Cardiac muscle cell (in vitro differentiated cells and primary cell): ENCODE measurements around the gene SH3BGRL2. TPM values are rescaled to one million over a fixed set of nuclear protein-coding genes. Genes with fewer than 3 reads are reported as not detected.

Source experiments
- DNase-seq, 2 donors: peaks; one replicate each; pipeline versions ENCODE4 v3.0.0 to v3.0.0-alpha.2; 2010 to 2017; ENCODE audit warnings: low read depth in 1 of 2, low spot score in 1 of 2
- H3K27ac ChIP-seq: fragments of 200-600 bp; sonication (generic); 2 replicates; pipeline ENCODE4 v1.5.1; 2016
- H3K27me3 ChIP-seq: fragments of 200-600 bp; sonication (generic); 2 replicates; pipeline ENCODE4 v1.6.0; 2016; ENCODE audit warnings: control low read depth
- H3K36me3 ChIP-seq: fragments of 200-600 bp; sonication (generic); 2 replicates; pipeline ENCODE4 v1.5.1; 2016; ENCODE audit warnings: control low read depth
- H3K4me1 ChIP-seq: fragments of 200-600 bp; sonication (generic); 2 replicates; pipeline ENCODE4 v1.8.1; 2017; ENCODE audit warnings: low read depth, mild to moderate bottlenecking, mixed run types
- H3K4me3 ChIP-seq: fragments of 200-600 bp; sonication (generic); 2 replicates; pipeline ENCODE4 v1.5.1; 2016; ENCODE audit warnings: mild to moderate bottlenecking
- H3K9me3 ChIP-seq: fragments of 200-600 bp; sonication (generic); 2 replicates; pipeline ENCODE4 v1.5.1; 2017; ENCODE audit warnings: low read depth, mild to moderate bottlenecking, control low read depth
- CTCF ChIP-seq: IDR thresholded peaks from 2 replicates; pipeline ENCODE4 v1.5.1; 2012; ENCODE audit warnings: low read depth, mild to moderate bottlenecking, low read length
- polyA plus RNA-seq: library from polyadenylated mRNA; unstranded; fragments of >200 nt; fragmentation: Nextera tagmentation; extraction: Ambion mirVana; gene quantifications from 2 replicates; pipeline ENCODE4 v1.2.1, GENCODE V29; 2016
- total RNA-seq: library from RNA; depleted of rRNA; stranded (reverse); fragments of >200 nt; gene quantifications from 2 replicates; pipeline ENCODE4 v1.2.3, GENCODE V29; 2016

Gene SH3BGRL2
- total and polyA plus RNA-seq, 2 experiments from 2014 or later = 21.7 to 36.1 TPM

GRCh38 chr6:79708095-79708791 is 77.1 kb downstream of the SH3BGRL2 start:
- TF ChIP-seq CTCF = no peak
- H3K27me3 ChIP-seq = no peaks in the 10 kb centered on the region
- H3K9me3 ChIP-seq = no peaks in the 10 kb centered on the region
- no peak overlapping the region for H3K4me3 ChIP-seq
- no peaks in the 10 kb centered on the region for H3K36me3 ChIP-seq
- DNase-seq = no peak
- H3K27ac ChIP-seq = no peak overlapping the region
- H3K4me1 ChIP-seq = peaks cover 18% of the 10 kb centered on the region

GRCh38 chr6:79710127-79710526 is 79.0 kb downstream of the SH3BGRL2 start:
- DNase-seq = no peak
- no peak for TF ChIP-seq CTCF
- Histone ChIP-seq H3K4me3 (no peak overlapping the region), H3K27ac (peak overlapping the region; percentile 35), H3K9me3 (no peaks in the 10 kb centered on the region), H3K27me3 (no peaks in the 10 kb centered on the region), H3K36me3 (no peaks in the 10 kb centered on the region), H3K4me1 (peaks cover 18% of the 10 kb centered on the region)

DNA sequence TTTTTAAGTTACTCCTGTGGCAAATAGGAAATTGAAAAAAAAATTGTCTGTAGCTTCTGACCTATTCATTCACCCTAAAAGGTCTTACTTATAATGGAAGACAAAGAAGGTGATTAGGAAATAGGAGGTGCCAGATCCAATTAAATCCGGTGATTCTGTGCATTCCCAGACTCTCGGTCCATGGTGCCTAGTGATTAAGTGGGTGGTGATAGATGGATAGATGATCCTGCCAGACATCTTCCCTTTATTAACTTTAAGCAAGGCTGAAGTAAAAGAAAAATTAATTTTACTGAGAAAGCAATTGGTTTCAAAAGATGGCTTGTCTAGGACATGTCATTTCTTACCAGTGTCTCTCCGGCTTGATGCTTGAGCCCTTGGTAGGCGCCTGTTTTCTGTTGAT is 80.0 kb downstream of the SH3BGRL2 start:
- no peak overlapping the region for H3K27ac ChIP-seq
- no peaks in the 10 kb centered on the region for H3K9me3 ChIP-seq
- no peaks in the 10 kb centered on the region for H3K36me3 ChIP-seq
- H3K27me3 ChIP-seq = no peaks in the 10 kb centered on the region
- H3K4me3 ChIP-seq = no peak overlapping the region
- peaks cover 18% of the 10 kb centered on the region for H3K4me1 ChIP-seq
- no peak for DNase-seq
- TF ChIP-seq CTCF = no peak

GRCh38 chr6:79712144-79712543 is 81.0 kb downstream of the SH3BGRL2 start:
- Histone ChIP-seq H3K9me3 (no peaks in the 10 kb centered on the region), H3K27me3 (no peaks in the 10 kb centered on the region), H3K4me1 (peaks cover 18% of the 10 kb centered on the region), H3K27ac (no peak overlapping the region), H3K4me3 (no peak overlapping the region), H3K36me3 (no peaks in the 10 kb centered on the region)
- no peak for TF ChIP-seq CTCF
- no peak for DNase-seq

DNA sequence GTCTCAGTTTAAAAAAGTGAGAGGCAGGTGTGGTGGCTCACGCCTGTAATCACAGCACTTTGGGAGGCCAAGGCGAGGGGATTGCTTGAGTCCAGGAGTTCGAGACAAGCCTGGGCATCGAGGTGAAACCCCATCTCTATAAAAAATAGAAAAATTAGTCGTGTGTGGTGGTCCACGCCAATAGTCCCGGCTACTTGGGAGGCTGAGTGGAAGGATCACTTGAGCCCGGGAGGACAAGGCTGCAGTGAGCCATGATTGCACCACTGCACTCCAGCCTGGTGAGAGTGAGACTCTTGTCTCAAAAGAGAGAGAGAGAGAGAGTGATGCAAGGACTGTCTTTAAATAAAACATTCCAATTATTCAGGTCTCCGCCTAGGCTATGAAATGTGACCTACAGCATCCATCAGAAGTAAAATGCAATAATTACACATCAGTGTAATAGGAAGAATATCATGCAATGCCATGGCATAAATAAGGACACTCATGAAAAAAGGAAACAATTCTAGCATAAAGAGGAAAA is 81.5 kb downstream of the SH3BGRL2 start:
- Histone ChIP-seq H3K9me3 (no peaks in the 10 kb centered on the region), H3K4me1 (peaks cover 18% of the 10 kb centered on the region), H3K36me3 (no peaks in the 10 kb centered on the region), H3K27me3 (no peaks in the 10 kb centered on the region), H3K4me3 (no peak overlapping the region), H3K27ac (no peak overlapping the region)
- DNase-seq = no peak
- TF ChIP-seq CTCF = no peak
